ENCODE data around the gene STOM. TPM values are rescaled to one million over a fixed set of nuclear protein-coding genes. Genes with fewer than 3 reads are reported as not detected.

Gene STOM
- total RNA-seq, 3 donors from 2014 or later: 79.7 to 335 (median 199) TPM

GRCh38 chr9:121358751-121359150, 11.3 kb downstream of the STOM start:
- Histone ChIP-seq H3K4me3 (no peak overlapping the region), H3K36me3 (ENCODE audit: low read depth) (no peaks in the 10 kb centered on the region), H3K4me1 (ENCODE audit: low read depth) (peaks cover 42% of the 10 kb centered on the region), H3K9me3 (no peaks in the 10 kb centered on the region)
- peak; percentile 50 for ATAC-seq
- no peak for DNase-seq
- intact Hi-C loops (cut with DNase I, micrococcal nuclease): no loop called here
- TF ChIP-seq CTCF (IDR thresholded peaks at IDR 0.05): no peak

GRCh38 chr9:121357011-121357410, 13.0 kb downstream of the STOM start:
- Histone ChIP-seq H3K4me3 (no peak overlapping the region), H3K9me3 (no peaks in the 10 kb centered on the region), H3K36me3 (ENCODE audit: low read depth) (no peaks in the 10 kb centered on the region), H3K4me1 (ENCODE audit: low read depth) (peaks cover 30% of the 10 kb centered on the region)
- DNase-seq (no peak), ATAC-seq (peak; percentile 72)
- intact Hi-C loops (cut with DNase I, micrococcal nuclease): no loop called here
- no peak for TF ChIP-seq CTCF (IDR thresholded peaks at IDR 0.05)

- Histone ChIP-seq H3K36me3 (ENCODE audit: low read depth) (no peaks in the 10 kb centered on the region), H3K9me3 (no peaks in the 10 kb centered on the region), H3K4me3 (no peak overlapping the region), H3K4me1 (ENCODE audit: low read depth) (peaks cover 37% of the 10 kb centered on the region)
- DNase-seq (no peak), ATAC-seq (no peak)
- no peak for TF ChIP-seq CTCF (IDR thresholded peaks at IDR 0.05)
- intact Hi-C loops (cut with DNase I, micrococcal nuclease): no loop called here
Observed at GRCh38 chr9:121354762-121355161, 15.3 kb downstream of the STOM start.

GRCh38 chr9:121354141-121354540, 15.9 kb downstream of the STOM start:
- Histone ChIP-seq H3K36me3 (ENCODE audit: low read depth) (no peaks in the 10 kb centered on the region), H3K4me3 (no peak overlapping the region), H3K9me3 (no peaks in the 10 kb centered on the region), H3K4me1 (ENCODE audit: low read depth) (peaks cover 37% of the 10 kb centered on the region)
- no peak for TF ChIP-seq CTCF (IDR thresholded peaks at IDR 0.05)
- DNase-seq: peak in 1 of 3 donors; percentile 36
- ATAC-seq: peak; percentile 60
- intact Hi-C loops (cut with DNase I, micrococcal nuclease): no loop called here

- no peaks in the 10 kb centered on the region for H3K36me3 ChIP-seq (ENCODE audit: low read depth)
Observed at GRCh38 chr9:121353241-121354061, 16.6 kb downstream of the STOM start.

More at GRCh38 chr9:121353241-121354061, 16.6 kb downstream of the STOM start:
- DNase-seq (peak in 1 of 3 donors; percentile 42), ATAC-seq (peak; percentile 50)
- H3K4me1 ChIP-seq (ENCODE audit: low read depth): peaks cover 37% of the 10 kb centered on the region
- no peak overlapping the region for H3K4me3 ChIP-seq
- no peak for TF ChIP-seq CTCF (IDR thresholded peaks at IDR 0.05)
- H3K9me3 ChIP-seq: no peaks in the 10 kb centered on the region
- intact Hi-C loops (cut with DNase I, micrococcal nuclease): no loop called here

Measured in mucosa of descending colon (tissue), 3 donors.